Lung (tissue), 12 donors: Measurements from ENCODE around the gene FKBP11. TPM values are rescaled to one million over a fixed set of nuclear protein-coding genes. Genes with fewer than 3 reads are reported as not detected.

Source experiments
- ATAC-seq: fragments of 200-7000 bp; cut with Tn5 transposase; one replicate; pipeline ENCODE4 v1.9.1; 2020; ENCODE audit warnings: moderate number of reproducible peaks; ENCODE audit not compliant: insufficient read depth, low FRiP score
- DNase-seq, 3 donors: peaks; one replicate each; pipeline ENCODE4 v3.0.0-alpha.2; 2013 to 2017
- H3K27ac ChIP-seq, 2 donors: one replicate each; pipeline ENCODE4 v1.5.1; 2013; ENCODE audit warnings: mild to moderate bottlenecking in 2 of 2, moderate library complexity in 2 of 2, control low read depth in 1 of 2, inconsistent platforms in 1 of 2, low read depth in 1 of 2, low read length in 1 of 2
- H3K27me3 ChIP-seq, 3 donors: one replicate each; pipeline ENCODE4 v1.5.1; 2013; ENCODE audit warnings: low read length in 2 of 3; ENCODE audit not compliant: control insufficient read depth in 3 of 3, insufficient read depth in 3 of 3
- H3K36me3 ChIP-seq, 4 donors: one replicate each; pipeline ENCODE4 v1.5.1; 2013; ENCODE audit warnings: low read length in 4 of 4, mild to moderate bottlenecking in 1 of 4, moderate library complexity in 1 of 4; ENCODE audit not compliant: control insufficient read depth in 4 of 4, insufficient read depth in 4 of 4
- H3K4me1 ChIP-seq, 5 donors: one replicate each; pipeline ENCODE4 v1.5.1; 2013; ENCODE audit warnings: low read length in 5 of 5, mild to moderate bottlenecking in 2 of 5, moderate library complexity in 1 of 5; ENCODE audit not compliant: control insufficient read depth in 5 of 5, insufficient read depth in 5 of 5
- H3K4me3 ChIP-seq: one replicate; pipeline ENCODE4 v1.5.1; 2013; ENCODE audit warnings: mild to moderate bottlenecking, control low read depth, moderate library complexity
- H3K9ac ChIP-seq, 2 donors: one replicate each; pipeline ENCODE4 v1.5.1; 2013; ENCODE audit warnings: low read length in 2 of 2, control low read depth in 1 of 2; ENCODE audit not compliant: insufficient read depth in 1 of 2
- H3K9me3 ChIP-seq, 4 donors: one replicate each; pipeline ENCODE4 v1.5.1; 2013; ENCODE audit warnings: low read length in 3 of 4, mild to moderate bottlenecking in 1 of 4, moderate library complexity in 1 of 4; ENCODE audit not compliant: control insufficient read depth in 4 of 4, insufficient read depth in 3 of 4
- CTCF ChIP-seq: IDR thresholded peaks from 2 replicates; pipeline ENCODE4 v1.5.1; 2012; ENCODE audit warnings: mild to moderate bottlenecking; ENCODE audit errors: control extremely low read depth, extremely low read depth
- WGBS, 2 donors: extraction: QIAGEN DNeasy Blood & Tissue Kit; methylation state at CpG; one replicate each; pipeline ENCODE4 v1.1.7; 2013; 5-methylcytosine and 5-hydroxymethylcytosine counted together
- polyA plus RNA-seq, 2 donors: library from polyadenylated mRNA; stranded (reverse); fragments of 200-250 nt; gene quantifications; one replicate each; pipeline ENCODE4 v1.2.1, GENCODE V29; 2013
- total RNA-seq, 2 donors: library from RNA; depleted of rRNA in 1 of 2; stranded (reverse); fragments of >200 nt in 1 of 2; gene quantifications; one replicate each; pipeline ENCODE4 v1.2.1, GENCODE V29; 2014 to 2021
- donor health status: control.
- donor health status: control.
- donor health status: Bipolar disorder and iron deficiency.
- donor health status: healthy.
- donor health status: DM: yes; HTN: yes; CAD: no.

Gene FKBP11
- total and polyA plus RNA-seq, 4 donors: 13.1 to 69.9 (median 63.1) TPM

- WGBS, 2 donors: 0 to 3% methylated on average over 19 of the region's 19 CpGs
- peak overlapping the region in 1 of 2 donors; percentile 30 for H3K27ac ChIP-seq
- H3K36me3 ChIP-seq: no peaks in the 10 kb centered on the region
- peak; percentile 94 to 96 (median 94) for DNase-seq
- H3K9me3 ChIP-seq: no peaks in the 10 kb centered on the region
- peak; percentile 56 for TF ChIP-seq CTCF
- H3K9ac ChIP-seq: peak overlapping the region; percentile 42 to 48
- H3K4me3 ChIP-seq: no peak overlapping the region
- H3K4me1 ChIP-seq: peaks cover 0 to 6% (median 5%) of the 10 kb centered on the region in 5 donors
- ATAC-seq: peak; percentile 79
- H3K27me3 ChIP-seq: no peaks in the 10 kb centered on the region
Measured at GRCh38 chr12:48903982-48904411, 21.3 kb downstream of the FKBP11 start.

- TF ChIP-seq CTCF: no peak
- Histone ChIP-seq H3K4me1 (peaks cover 0 to 6% (median 5%) of the 10 kb centered on the region in 5 donors), H3K4me3 (no peak overlapping the region), H3K27me3 (no peaks in the 10 kb centered on the region), H3K36me3 (no peaks in the 10 kb centered on the region), H3K9ac (no peak overlapping the region), H3K27ac (no peak overlapping the region), H3K9me3 (no peaks in the 10 kb centered on the region)
- no peak for ATAC-seq
- DNase-seq: peak in 1 of 3 donors; percentile 22
- 41 to 55% methylated on average over 20 of the region's 20 CpGs for WGBS, 2 donors
Measured at GRCh38 chr12:48903363-48903981, 21.8 kb downstream of the FKBP11 start.

- TF ChIP-seq CTCF: no peak
- DNase-seq: no peak
- no peaks in the 10 kb centered on the region for H3K36me3 ChIP-seq
- WGBS, 2 donors: 89 to 100% methylated on average over 2 of the region's 2 CpGs
- H3K4me1 ChIP-seq: peaks cover 0 to 6% (median 5%) of the 10 kb centered on the region in 5 donors
- ATAC-seq: no peak
- H3K9ac ChIP-seq: no peak overlapping the region
- H3K27ac ChIP-seq: no peak overlapping the region
- peaks cover 0 to 4% (median 0%) of the 10 kb centered on the region in 3 donors for H3K27me3 ChIP-seq
- no peaks in the 10 kb centered on the region for H3K9me3 ChIP-seq
- no peak overlapping the region for H3K4me3 ChIP-seq
Measured at GRCh38 chr12:48901278-48901677, 24.0 kb downstream of the FKBP11 start.
